ENCODE results near the gene PACSIN2.
"Not testable (repeated sequence)": the region's sequence is repeated elsewhere in the genome, so short reads cannot be mapped to it uniquely, and the experiment has no call there.

PACSIN2 gene

GRCh38 chr22:42925598-42925997 is 89.4 kb downstream of the PACSIN2 start:
- no peak for DNase-seq (ENCODE audit: low read depth)

- DNase-seq (ENCODE audit: low read depth) = not testable (repeated sequence)
Measured at GRCh38 chr22:42925031-42925430, 89.9 kb downstream of the PACSIN2 start.

GRCh38 chr22:42924436-42924835 is 90.5 kb downstream of the PACSIN2 start:
- DNase-seq (ENCODE audit: low read depth) = no peak

GRCh38 chr22:42922374-42923191 is 92.4 kb downstream of the PACSIN2 start:
- DNase-seq (ENCODE audit: low read depth) = no peak

GRCh38 chr22:42920101-42920820 is 94.7 kb downstream of the PACSIN2 start:
- DNase-seq (ENCODE audit: low read depth) = no peak

GRCh38 chr22:42919199-42919598 is 95.8 kb downstream of the PACSIN2 start:
- no peak for DNase-seq (ENCODE audit: low read depth)

- no peak for DNase-seq (ENCODE audit: low read depth)
Measured at GRCh38 chr22:42918500-42918899, 96.4 kb downstream of the PACSIN2 start.

GRCh38 chr22:42917358-42917757 is 97.6 kb downstream of the PACSIN2 start:
- not testable (repeated sequence) for DNase-seq (ENCODE audit: low read depth)

GRCh38 chr22:42915980-42916765 is 98.8 kb downstream of the PACSIN2 start:
- DNase-seq (ENCODE audit: low read depth) = no peak

GRCh38 chr22:42914511-42915076 is 100.4 kb downstream of the PACSIN2 start:
- no peak for DNase-seq (ENCODE audit: low read depth)

- DNase-seq (ENCODE audit: low read depth) = no peak
Measured at GRCh38 chr22:42913874-42914510, 101.0 kb downstream of the PACSIN2 start.

- DNase-seq (ENCODE audit: low read depth) = no peak
Measured at GRCh38 chr22:42912059-42912458, 102.9 kb downstream of the PACSIN2 start.

GRCh38 chr22:42910221-42910942 is 104.6 kb downstream of the PACSIN2 start:
- no peak for DNase-seq (ENCODE audit: low read depth)

- DNase-seq (ENCODE audit: low read depth) = no peak
Measured at GRCh38 chr22:42909363-42910058, 105.4 kb downstream of the PACSIN2 start.

GRCh38 chr22:42908374-42908746 is 106.6 kb downstream of the PACSIN2 start:
- DNase-seq (ENCODE audit: low read depth) = no peak

GRCh38 chr22:42907404-42908373 is 107.3 kb downstream of the PACSIN2 start:
- no peak for DNase-seq (ENCODE audit: low read depth)

GRCh38 chr22:42906605-42907348 is 108.2 kb downstream of the PACSIN2 start:
- DNase-seq (ENCODE audit: low read depth) = no peak

GRCh38 chr22:42905702-42906183 is 109.2 kb downstream of the PACSIN2 start:
- DNase-seq (ENCODE audit: low read depth) = no peak

Measured in activated T-helper 9 cell treated with anti-CD3 and anti-CD28 coated beads, Interleukin-2, amount 50 U/mL, for 16 hours (primary cell).